Mucosa of rectum (tissue), 2 donors: ENCODE data around the gene AMDHD2.
"Not testable (repeated sequence)": the region's sequence is repeated elsewhere in the genome, so short reads cannot be mapped to it uniquely, and the experiment has no call there.

ENCODE experiments used
- H3K27ac ChIP-seq, 2 donors: one replicate each; pipeline ENCODE4 v1.7.0; 2013; ENCODE audit warnings: inconsistent platforms in 2 of 2, low read depth in 2 of 2, low read length in 2 of 2
- H3K27me3 ChIP-seq, 2 donors: one replicate each; pipeline ENCODE4 v1.7.0; 2013; ENCODE audit warnings: low read length in 2 of 2; ENCODE audit not compliant: control insufficient read depth in 2 of 2, insufficient read depth in 2 of 2
- H3K36me3 ChIP-seq, 2 donors: one replicate each; pipeline ENCODE4 v1.7.0; 2013; ENCODE audit warnings: low read length in 2 of 2; ENCODE audit not compliant: control insufficient read depth in 2 of 2, insufficient read depth in 2 of 2
- H3K4me1 ChIP-seq, 2 donors: one replicate each; pipeline ENCODE4 v1.7.0; 2013; ENCODE audit warnings: low read length in 2 of 2, mild to moderate bottlenecking in 1 of 2; ENCODE audit not compliant: control insufficient read depth in 2 of 2, insufficient read depth in 2 of 2
- H3K4me3 ChIP-seq, 2 donors: one replicate each; pipeline ENCODE4 v1.7.0; 2013; ENCODE audit warnings: low read length in 2 of 2
- H3K9ac ChIP-seq, 2 donors: one replicate each; pipeline ENCODE4 v1.7.0; 2013; ENCODE audit warnings: low read length in 2 of 2, low read depth in 1 of 2, mild to moderate bottlenecking in 1 of 2
- H3K9me3 ChIP-seq, 2 donors: one replicate each; pipeline ENCODE4 v1.7.0; 2013; ENCODE audit warnings: low read length in 2 of 2; ENCODE audit not compliant: control insufficient read depth in 2 of 2
- donor health status: healthy.
- donor health status: Normal muscosa, but diverticular disease.

AMDHD2 gene

DNA sequence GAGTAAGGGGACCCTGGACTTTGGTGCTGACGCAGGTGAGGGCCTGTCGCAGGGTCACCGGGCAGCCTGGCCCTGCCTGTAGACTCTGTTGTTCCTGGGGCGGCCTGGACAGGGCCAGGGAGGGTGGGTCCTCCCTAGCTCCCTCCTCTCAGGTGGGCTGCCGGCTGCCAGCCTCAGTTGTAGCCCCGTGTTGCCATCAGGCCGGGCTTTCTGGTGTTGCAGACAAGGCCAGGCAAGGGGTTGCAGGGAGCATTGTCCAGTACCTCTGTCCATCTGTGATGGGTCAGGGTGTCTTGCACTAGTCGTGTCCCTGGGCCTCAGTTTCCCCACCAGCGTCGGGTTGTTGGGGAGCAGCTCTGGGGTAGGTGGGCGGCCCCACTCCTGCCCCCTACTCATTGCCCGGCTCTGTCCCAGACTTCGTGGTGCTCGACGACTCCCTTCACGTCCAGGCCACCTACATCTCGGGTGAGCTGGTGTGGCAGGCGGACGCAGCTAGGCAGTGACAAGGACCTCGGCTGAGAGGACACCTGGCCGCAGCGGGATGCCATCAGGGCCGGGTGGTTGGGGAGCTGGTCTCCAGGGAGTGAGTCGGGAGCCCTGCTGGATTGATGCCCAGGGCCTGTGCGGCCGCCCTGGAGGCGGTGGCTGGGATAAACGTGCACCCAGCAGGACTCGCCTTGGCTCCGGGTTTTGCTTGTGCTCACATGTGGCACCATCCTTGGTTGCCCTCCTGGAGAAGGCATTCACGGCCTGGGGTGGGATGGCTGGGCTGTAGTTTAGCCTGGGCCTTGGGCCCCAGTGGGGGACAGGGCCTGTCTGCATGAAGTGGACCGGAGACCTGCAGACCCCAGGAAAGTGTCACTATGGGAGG lies 9.1 kb downstream of the AMDHD2 start:
- no peaks in the 10 kb centered on the region for H3K27me3 ChIP-seq
- peaks cover 14 to 18% of the 10 kb centered on the region in 2 donors for H3K4me1 ChIP-seq
- H3K9me3 ChIP-seq: no peaks in the 10 kb centered on the region
- no peak overlapping the region for H3K4me3 ChIP-seq
- peaks cover 19 to 28% of the 10 kb centered on the region in 2 donors for H3K36me3 ChIP-seq
- H3K27ac ChIP-seq: no peak overlapping the region
- no peak overlapping the region for H3K9ac ChIP-seq

DNA sequence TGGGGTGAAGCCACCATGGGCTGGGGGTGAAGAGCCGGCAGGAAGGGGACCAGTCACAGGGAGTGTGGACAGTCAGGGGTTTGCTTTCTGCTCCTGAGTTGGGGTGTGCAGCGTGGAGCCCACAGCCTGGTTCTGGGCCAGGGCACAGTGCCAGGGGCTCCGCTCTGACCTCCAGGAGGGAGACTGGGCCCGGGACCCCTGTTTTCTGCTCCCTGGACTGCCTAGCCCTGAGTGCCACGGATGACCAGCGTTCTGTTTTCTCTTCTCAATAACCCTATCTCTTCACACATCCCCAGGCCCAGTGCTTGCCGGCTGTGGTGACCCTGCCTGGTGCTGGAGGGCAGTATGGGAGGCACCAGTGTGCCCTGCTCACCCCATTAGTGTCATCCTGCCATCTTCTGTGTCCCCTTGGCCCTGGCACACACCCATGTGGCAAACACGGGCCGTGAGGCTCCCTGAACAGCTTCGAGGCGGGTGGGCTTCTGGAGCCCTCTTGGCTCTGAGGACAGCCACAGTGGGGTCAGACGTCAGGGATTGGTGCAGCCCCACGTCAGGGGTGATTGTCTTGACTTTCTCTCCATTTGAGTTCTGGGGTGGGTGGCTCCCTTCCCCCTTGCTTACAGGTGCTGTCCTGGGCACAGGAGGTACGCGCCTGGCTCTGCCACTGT lies 9.9 kb downstream of the AMDHD2 start:
- no peaks in the 10 kb centered on the region for H3K27me3 ChIP-seq
- H3K4me3 ChIP-seq: no peak overlapping the region
- H3K36me3 ChIP-seq: peaks cover 14 to 28% of the 10 kb centered on the region in 2 donors
- no peaks in the 10 kb centered on the region for H3K9me3 ChIP-seq
- H3K4me1 ChIP-seq: peaks cover 7 to 12% of the 10 kb centered on the region in 2 donors
- no peak overlapping the region for H3K9ac ChIP-seq
- no peak overlapping the region for H3K27ac ChIP-seq

DNA sequence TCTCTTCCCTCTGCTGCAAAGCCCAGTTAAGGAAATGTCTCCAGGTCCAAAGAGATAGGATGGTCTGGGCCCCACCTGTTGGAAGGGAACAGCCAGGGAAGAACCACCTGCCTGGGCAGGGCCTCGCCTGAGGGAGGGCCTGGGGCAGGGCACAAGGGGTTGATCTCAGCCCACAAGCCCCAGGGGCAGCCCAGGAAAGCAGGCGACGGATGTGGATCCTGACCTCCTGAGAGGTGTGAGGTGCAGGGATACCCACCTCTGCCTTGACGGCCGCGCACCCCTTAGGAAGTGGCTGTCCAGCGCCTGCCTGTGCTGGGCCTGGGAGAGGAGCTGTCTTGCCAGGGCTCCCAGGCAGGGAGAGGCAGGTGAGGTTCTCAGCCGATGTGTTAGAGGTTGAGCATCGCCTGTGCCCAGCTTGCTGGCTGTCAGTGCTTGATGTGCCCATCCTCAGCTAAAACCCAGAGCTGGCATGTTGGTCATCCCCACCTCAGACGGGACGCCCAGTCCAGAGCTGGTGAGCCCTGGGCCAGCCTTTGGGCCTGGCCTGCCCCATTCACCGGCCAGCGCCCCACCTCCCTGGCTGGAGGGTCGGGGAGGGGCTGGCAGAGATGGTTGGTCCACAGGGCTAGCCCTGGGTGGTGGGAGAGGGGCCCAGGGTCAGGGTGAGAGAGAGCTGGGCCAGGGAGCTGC lies 10.6 kb downstream of the AMDHD2 start:
- Histone ChIP-seq H3K27me3 (no peaks in the 10 kb centered on the region), H3K4me1 (peaks cover 7 to 12% of the 10 kb centered on the region in 2 donors), H3K9ac (peak overlapping the region in 1 of 2 donors; percentile 96), H3K9me3 (no peaks in the 10 kb centered on the region), H3K36me3 (peaks cover 14 to 28% of the 10 kb centered on the region in 2 donors), H3K4me3 (no peak overlapping the region), H3K27ac (peak overlapping the region in 1 of 2 donors; percentile 99)

DNA sequence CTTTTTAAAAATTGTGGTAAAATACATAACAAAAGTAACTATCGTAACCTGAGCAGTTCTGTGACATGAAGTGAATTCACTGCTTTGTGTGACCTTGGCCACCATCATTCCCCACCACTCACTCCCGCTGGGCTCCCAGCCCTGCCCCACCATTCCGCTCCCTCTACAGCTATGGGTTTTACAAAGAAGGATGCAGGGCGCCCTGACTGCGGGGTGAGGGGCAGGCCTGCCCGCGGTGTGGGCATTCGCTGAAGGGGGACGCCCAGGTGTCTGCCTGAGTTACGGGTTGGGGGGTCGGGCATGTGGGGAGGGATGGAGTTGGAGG lies 11.2 kb downstream of the AMDHD2 start, which contains the start of gene CEMP1:
Gene CEMP1, minus strand, starts transcription at position 38 of the 325 bp plus-strand sequence. CDS start 335 bp downstream, outside the sequence.
- Histone ChIP-seq H3K36me3 (peaks cover 10 to 22% of the 10 kb centered on the region in 2 donors), H3K4me3 (peak within 1 kb of the TSS; percentile 78 to 84), H3K27me3 (no peaks in the 10 kb centered on the region), H3K9me3 (no peaks in the 10 kb centered on the region), H3K4me1 (peaks cover 12 to 16% of the 10 kb centered on the region in 2 donors), H3K9ac (peak within 1 kb of the TSS; percentile 96 to 99), H3K27ac (peak within 1 kb of the TSS; percentile 96 to 99)

DNA sequence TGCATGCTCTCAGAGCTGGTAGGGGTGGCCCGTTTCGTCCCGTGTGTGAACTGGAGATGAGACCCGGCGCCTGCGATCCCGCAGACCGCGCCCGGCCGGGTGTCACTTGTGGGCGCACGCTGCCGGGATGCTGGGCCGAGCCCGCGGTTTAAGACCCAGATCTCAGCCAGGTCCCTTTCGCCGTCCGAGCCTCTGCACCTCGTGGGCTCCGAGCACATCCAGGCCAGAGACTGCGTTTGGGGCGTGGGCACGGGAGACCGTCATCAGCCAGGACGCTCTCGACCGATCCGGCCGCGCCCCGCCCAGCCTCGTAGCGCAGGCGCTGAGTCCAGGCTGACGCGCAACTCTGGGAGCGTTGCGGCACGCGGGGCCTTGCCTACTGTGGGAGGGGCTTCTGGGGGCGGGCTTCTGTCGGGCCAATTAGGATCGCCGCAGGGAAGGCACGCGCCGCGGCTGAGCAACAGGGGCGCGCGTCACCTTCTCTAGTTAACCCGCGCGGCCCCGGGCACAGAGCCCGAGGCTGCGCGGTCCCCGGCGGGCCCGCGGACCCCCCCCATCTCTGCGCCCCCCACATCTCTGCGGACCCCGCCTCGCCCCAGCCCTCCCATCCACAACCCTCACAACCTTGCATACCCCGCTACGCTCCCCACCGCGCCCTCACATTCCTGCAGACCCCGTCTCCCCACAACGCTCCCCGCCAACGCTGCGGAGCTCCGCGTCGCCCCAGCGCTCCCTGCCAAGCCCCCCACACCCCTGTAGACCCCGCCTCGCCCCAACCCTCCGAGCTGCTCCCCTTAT lies 11.7 kb downstream of the AMDHD2 start:
- Histone ChIP-seq H3K27me3 (no peaks in the 10 kb centered on the region), H3K9me3 (no peaks in the 10 kb centered on the region), H3K27ac (peak overlapping the region; percentile 96 to 99), H3K4me3 (peak overlapping the region; percentile 78 to 84), H3K9ac (peak overlapping the region; percentile 96 to 99), H3K4me1 (peaks cover 13 to 18% of the 10 kb centered on the region in 2 donors), H3K36me3 (peaks cover 9 to 21% of the 10 kb centered on the region in 2 donors)

DNA sequence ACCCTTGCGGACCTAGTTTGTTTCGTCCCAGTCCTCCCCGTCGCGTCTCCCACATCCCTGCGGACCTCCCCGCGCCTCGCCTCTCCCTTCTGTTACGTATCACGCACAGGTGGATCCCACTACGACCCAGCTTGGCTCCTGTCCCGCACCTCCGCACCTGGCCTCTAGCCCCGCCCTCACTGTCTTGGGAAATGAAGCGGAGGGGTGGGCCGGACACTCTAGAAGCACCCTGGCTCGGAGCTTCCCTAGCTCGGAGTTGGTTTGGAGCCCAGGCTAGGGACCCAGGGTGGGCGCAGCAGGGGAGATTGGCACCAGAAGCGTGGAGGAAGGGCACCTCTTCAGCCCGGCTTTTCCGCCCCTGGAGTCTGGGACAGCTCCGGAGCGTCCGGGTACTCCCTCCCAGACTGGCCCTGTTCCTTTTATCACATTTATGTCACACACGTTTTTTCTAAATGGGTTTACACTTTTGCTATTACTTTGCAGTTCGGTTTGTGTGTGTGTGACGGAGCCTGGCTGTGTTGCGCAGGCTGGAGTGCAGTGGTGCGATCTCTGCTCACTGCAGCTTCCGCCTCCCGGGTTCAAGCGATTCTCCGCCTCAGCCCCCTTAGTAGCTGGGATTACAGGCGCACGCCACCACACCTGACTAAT lies 12.4 kb downstream of the AMDHD2 start:
- H3K4me3 ChIP-seq: peak overlapping the region; percentile 76 to 84
- H3K9ac ChIP-seq: peak overlapping the region; percentile 96 to 99
- H3K9me3 ChIP-seq: no peaks in the 10 kb centered on the region
- peaks cover 6 to 17% of the 10 kb centered on the region in 2 donors for H3K36me3 ChIP-seq
- H3K27ac ChIP-seq: peak overlapping the region; percentile 96 to 99
- peaks cover 13 to 23% of the 10 kb centered on the region in 2 donors for H3K4me1 ChIP-seq
- no peaks in the 10 kb centered on the region for H3K27me3 ChIP-seq

DNA sequence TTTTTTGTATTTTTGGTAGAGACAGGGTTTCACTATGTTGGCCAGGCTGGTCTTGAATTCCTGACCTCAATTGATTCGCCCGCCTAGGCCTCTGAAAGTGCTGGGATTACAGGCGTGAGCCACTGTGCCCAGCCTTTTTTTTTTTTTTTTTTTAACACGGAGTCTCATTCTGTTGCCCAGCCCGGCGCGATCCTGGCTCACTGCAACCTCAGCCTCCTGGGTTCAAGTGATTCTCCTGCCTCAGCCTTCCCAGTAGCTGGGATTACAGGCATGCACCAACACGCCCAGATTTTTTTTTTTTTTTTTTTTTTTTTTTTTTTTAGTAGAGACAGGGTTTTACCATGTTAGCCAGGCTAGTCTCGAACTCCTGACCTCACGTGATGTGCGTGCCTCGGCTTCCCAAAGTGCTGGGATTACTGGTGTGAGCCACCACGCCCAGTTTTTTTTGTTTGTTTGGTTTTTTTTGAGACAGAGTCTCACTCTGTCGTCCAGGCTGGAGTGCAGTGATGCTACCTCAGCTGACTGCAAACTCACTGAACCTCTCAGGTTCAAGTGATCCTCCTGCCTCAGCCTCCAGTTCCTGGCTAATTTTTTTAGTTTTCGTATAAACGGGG lies 13.1 kb downstream of the AMDHD2 start:
- Histone ChIP-seq H3K27ac (peak overlapping the region; percentile 96 to 99), H3K4me3 (peak overlapping the region; percentile 76 to 84), H3K4me1 (peaks cover 13 to 23% of the 10 kb centered on the region in 2 donors), H3K9ac (peak overlapping the region in 1 of 2 donors; percentile 96), H3K36me3 (peaks cover 6 to 14% of the 10 kb centered on the region in 2 donors)
- H3K27me3 ChIP-seq, H3K9me3 ChIP-seq: not testable (repeated sequence)

DNA sequence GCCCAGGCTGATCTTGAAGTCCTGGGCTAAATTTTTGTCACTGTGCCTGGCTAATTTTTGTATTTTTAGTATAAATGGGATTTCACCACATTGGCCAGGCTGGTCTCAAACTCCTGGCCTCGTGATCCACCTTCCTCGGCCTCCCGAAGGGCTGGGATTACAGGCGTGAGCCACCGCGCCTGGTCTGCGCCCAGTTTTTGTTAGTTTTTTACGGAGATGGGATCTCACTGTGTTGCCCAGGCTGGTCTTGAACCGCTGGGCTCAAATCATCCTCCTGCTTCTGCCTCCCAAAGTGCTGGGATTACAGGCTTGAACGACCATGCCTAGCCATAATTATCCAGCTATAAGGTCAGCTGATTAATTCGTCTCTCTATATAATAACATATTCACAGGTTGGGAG lies 13.7 kb downstream of the AMDHD2 start:
- Histone ChIP-seq H3K4me1 (peaks cover 17 to 26% of the 10 kb centered on the region in 2 donors), H3K9me3 (no peaks in the 10 kb centered on the region), H3K36me3 (peaks cover 0 to 7% of the 10 kb centered on the region in 2 donors), H3K27me3 (no peaks in the 10 kb centered on the region), H3K9ac (no peak overlapping the region), H3K4me3 (no peak overlapping the region), H3K27ac (no peak overlapping the region)

DNA sequence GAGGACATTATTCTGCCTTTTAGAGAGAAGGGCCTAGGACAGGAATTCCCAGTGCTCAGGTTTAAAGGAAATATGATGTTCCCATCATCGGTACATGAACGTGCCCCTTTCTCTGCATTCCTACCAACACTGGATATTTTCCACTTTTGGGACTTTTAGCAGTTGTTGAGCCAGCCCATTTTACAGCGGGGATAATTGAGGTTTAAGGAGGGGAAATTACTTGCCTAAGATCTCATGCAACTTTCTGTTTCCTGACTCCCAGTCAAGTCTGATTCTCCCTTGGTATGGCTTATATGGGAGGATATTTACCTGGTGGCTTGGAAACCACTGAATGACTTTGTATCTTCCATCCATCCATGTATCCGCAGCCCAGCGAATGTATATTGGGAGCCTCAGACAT lies 14.2 kb downstream of the AMDHD2 start:
- H3K27me3 ChIP-seq, H3K27ac ChIP-seq, H3K9ac ChIP-seq, H3K4me3 ChIP-seq, H3K36me3 ChIP-seq, H3K9me3 ChIP-seq: not testable (repeated sequence)
- H3K4me1 ChIP-seq: peaks cover 20 to 26% of the 10 kb centered on the region in 2 donors
